NCI-H187 treated with DMSO at 0.1 percent for 48 hours (cell line): ENCODE data around the gene SMYD1.
"Not testable (repeated sequence)": the region's sequence is repeated elsewhere in the genome, so short reads cannot be mapped to it uniquely, and the experiment has no call there.

Source experiments
- DNase-seq: peaks from one replicate; lab custom pipeline; 2025; lab: John Stamatoyannopoulos, UW

Gene SMYD1

GRCh38 chr2:88067598-88067997 lies at the start of gene SMYD1:
TSS of gene SMYD1 (plus strand) at chr2:88067825. CDS start at chr2:88067865, 40 bp downstream.
- no peak for DNase-seq

- DNase-seq, result not testable (repeated sequence)
These were observed 49.4 kb upstream of the SMYD1 start for GRCh38 chr2:88018077-88018805.

- no peak for DNase-seq
These were observed 48.7 kb upstream of the SMYD1 start for GRCh38 chr2:88018909-88019308.

- DNase-seq, result no peak
These were observed 47.6 kb upstream of the SMYD1 start for GRCh38 chr2:88019985-88020384.

GRCh38 chr2:88022669-88022921 lies 45.0 kb upstream of the SMYD1 start:
- no peak for DNase-seq

- no peak for DNase-seq
These were observed 43.1 kb upstream of the SMYD1 start for GRCh38 chr2:88024509-88024908.

- DNase-seq, result no peak
These were observed 39.8 kb upstream of the SMYD1 start for GRCh38 chr2:88027697-88028389.

GRCh38 chr2:88028931-88029330 lies 38.7 kb upstream of the SMYD1 start:
- no peak for DNase-seq

- DNase-seq, result no peak
These were observed 35.4 kb upstream of the SMYD1 start for GRCh38 chr2:88032070-88032702.

GRCh38 chr2:88036182-88036581 lies 31.4 kb upstream of the SMYD1 start:
- DNase-seq, result no peak

GRCh38 chr2:88036606-88037005 lies 31.0 kb upstream of the SMYD1 start:
- DNase-seq, result no peak

GRCh38 chr2:88038263-88039105 lies 29.1 kb upstream of the SMYD1 start:
- DNase-seq, result no peak

- DNase-seq, result no peak
These were observed 25.1 kb upstream of the SMYD1 start for GRCh38 chr2:88042476-88042875.

- not testable (repeated sequence) for DNase-seq
These were observed 22.1 kb upstream of the SMYD1 start for GRCh38 chr2:88045561-88045960.

GRCh38 chr2:88048541-88048940 lies 19.1 kb upstream of the SMYD1 start:
- DNase-seq, result no peak

GRCh38 chr2:88049622-88050021 lies 18.0 kb upstream of the SMYD1 start:
- DNase-seq, result no peak

- no peak for DNase-seq
These were observed 15.8 kb upstream of the SMYD1 start for GRCh38 chr2:88051792-88052191.

GRCh38 chr2:88053296-88053695 lies 14.3 kb upstream of the SMYD1 start:
- DNase-seq, result no peak

- no peak for DNase-seq
These were observed 13.5 kb upstream of the SMYD1 start for GRCh38 chr2:88053934-88054781.

- DNase-seq, result no peak
These were observed 12.7 kb upstream of the SMYD1 start for GRCh38 chr2:88054782-88055370.
